Endothelial cell (in vitro differentiated cells): ENCODE measurements around the gene GNB5. TPM values are rescaled to one million over a fixed set of nuclear protein-coding genes. Genes with fewer than 3 reads are reported as not detected.
"Not testable (repeated sequence)": the region's sequence is repeated elsewhere in the genome, so short reads cannot be mapped to it uniquely, and the experiment has no call there.

ENCODE experiments used
- DNase-seq: peaks from one replicate; pipeline ENCODE4 v3.0.0; 2021; ENCODE audit warnings: low spot score
- H3K27ac Mint-ChIP-seq: one replicate; pipeline ENCODE4 v1.8.0; 2021; ENCODE audit warnings: mixed read lengths, inconsistent platforms; ENCODE audit not compliant: unreplicated experiment
- H3K27me3 Mint-ChIP-seq: one replicate; pipeline ENCODE4 v1.8.0; 2021; ENCODE audit warnings: mild to moderate bottlenecking, moderate library complexity, mixed read lengths, inconsistent platforms; ENCODE audit not compliant: unreplicated experiment
- H3K36me3 Mint-ChIP-seq: one replicate; pipeline ENCODE4 v1.8.0; 2021; ENCODE audit warnings: mild to moderate bottlenecking, low read depth, mixed read lengths, inconsistent platforms; ENCODE audit not compliant: unreplicated experiment
- H3K4me1 Mint-ChIP-seq: one replicate; pipeline ENCODE4 v1.8.0; 2021; ENCODE audit warnings: mild to moderate bottlenecking, mixed read lengths, inconsistent platforms; ENCODE audit not compliant: unreplicated experiment
- H3K4me3 Mint-ChIP-seq: one replicate; pipeline ENCODE4 v1.8.0; 2021; ENCODE audit warnings: mild to moderate bottlenecking, mixed read lengths, inconsistent platforms; ENCODE audit not compliant: unreplicated experiment
- H3K9me3 Mint-ChIP-seq: one replicate; pipeline ENCODE4 v1.8.0; 2021; ENCODE audit warnings: mixed read lengths, inconsistent platforms; ENCODE audit not compliant: unreplicated experiment
- total RNA-seq: library from RNA; stranded (reverse); fragmentation: NEBNext Ultra II Directional; extraction: Animal tissue kit (Norgen Biotek cat#: 25700); gene quantifications from one replicate; pipeline ENCODE4 v1.2.1, GENCODE V29; 2021; ENCODE audit not compliant: unreplicated experiment
- TF ChIP-seq, protein P1 (sequence below): fragments of 200-600 bp; sonication (generic); IDR thresholded peaks from one replicate; pipeline ENCODE4 v1.5.0; 2021; ENCODE audit warnings: antibody characterized with exemption; ENCODE audit not compliant: unreplicated experiment

The GNB5 gene
- total RNA-seq, 1 donor from 2014 or later: 11.7 TPM

GRCh38 chr15:52101542-52102323, 89.5 kb downstream of the GNB5 start:
- TF ChIP-seq, protein P1, sequence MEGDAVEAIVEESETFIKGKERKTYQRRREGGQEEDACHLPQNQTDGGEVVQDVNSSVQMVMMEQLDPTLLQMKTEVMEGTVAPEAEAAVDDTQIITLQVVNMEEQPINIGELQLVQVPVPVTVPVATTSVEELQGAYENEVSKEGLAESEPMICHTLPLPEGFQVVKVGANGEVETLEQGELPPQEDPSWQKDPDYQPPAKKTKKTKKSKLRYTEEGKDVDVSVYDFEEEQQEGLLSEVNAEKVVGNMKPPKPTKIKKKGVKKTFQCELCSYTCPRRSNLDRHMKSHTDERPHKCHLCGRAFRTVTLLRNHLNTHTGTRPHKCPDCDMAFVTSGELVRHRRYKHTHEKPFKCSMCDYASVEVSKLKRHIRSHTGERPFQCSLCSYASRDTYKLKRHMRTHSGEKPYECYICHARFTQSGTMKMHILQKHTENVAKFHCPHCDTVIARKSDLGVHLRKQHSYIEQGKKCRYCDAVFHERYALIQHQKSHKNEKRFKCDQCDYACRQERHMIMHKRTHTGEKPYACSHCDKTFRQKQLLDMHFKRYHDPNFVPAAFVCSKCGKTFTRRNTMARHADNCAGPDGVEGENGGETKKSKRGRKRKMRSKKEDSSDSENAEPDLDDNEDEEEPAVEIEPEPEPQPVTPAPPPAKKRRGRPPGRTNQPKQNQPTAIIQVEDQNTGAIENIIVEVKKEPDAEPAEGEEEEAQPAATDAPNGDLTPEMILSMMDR: no peak
- Mint-ChIP-seq H3K4me3 (no peak overlapping the region), H3K36me3 (no peaks in the 10 kb centered on the region), H3K27ac (no peak overlapping the region), H3K27me3 (peaks cover 2% of the 10 kb centered on the region), H3K4me1 (peaks cover 2% of the 10 kb centered on the region), H3K9me3 (no peaks in the 10 kb centered on the region)
- DNase-seq: no peak

GRCh38 chr15:52100807-52101442, 90.3 kb downstream of the GNB5 start:
- peaks cover 2% of the 10 kb centered on the region for H3K27me3 Mint-ChIP-seq
- H3K4me3 Mint-ChIP-seq: no peak overlapping the region
- no peaks in the 10 kb centered on the region for H3K9me3 Mint-ChIP-seq
- H3K4me1 Mint-ChIP-seq: no peaks in the 10 kb centered on the region
- no peaks in the 10 kb centered on the region for H3K36me3 Mint-ChIP-seq
- TF ChIP-seq, protein P1: no peak
- H3K27ac Mint-ChIP-seq: no peak overlapping the region
- no peak for DNase-seq

DNA sequence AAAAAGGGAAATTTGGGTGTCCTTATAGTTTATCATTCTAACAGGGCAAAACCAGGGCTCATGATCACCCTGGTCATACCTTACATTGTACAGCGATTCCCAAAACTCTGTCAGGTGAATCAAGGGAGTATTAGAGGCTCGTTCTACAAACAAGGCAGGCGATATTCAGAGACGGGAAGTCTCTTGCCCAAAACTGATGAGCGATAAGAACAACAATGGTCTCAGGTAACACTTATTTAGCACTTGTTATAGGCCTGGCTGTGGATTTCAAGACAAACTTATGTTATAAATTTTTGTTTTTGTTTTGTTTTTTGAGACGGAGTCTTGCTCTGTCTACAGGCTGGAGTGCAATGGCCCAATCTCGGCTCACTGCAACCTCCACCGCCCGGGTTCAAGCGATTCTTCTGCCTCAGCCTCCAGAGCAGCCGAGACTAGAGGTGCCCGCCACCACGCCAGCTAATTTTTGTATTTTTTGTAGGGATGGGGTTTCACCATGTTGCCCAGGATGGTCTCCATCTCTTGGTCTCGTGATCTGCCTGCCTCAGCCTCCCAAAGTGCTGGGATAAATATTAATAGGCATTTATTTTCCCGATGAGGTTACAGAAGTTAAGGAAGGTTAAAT, 91.4 kb downstream of the GNB5 start:
- H3K27ac Mint-ChIP-seq: no peak overlapping the region
- no peak overlapping the region for H3K4me3 Mint-ChIP-seq
- no peaks in the 10 kb centered on the region for H3K4me1 Mint-ChIP-seq
- no peak for DNase-seq
- no peaks in the 10 kb centered on the region for H3K9me3 Mint-ChIP-seq
- TF ChIP-seq, protein P1: no peak
- peaks cover 2% of the 10 kb centered on the region for H3K27me3 Mint-ChIP-seq
- H3K36me3 Mint-ChIP-seq: no peaks in the 10 kb centered on the region

DNA sequence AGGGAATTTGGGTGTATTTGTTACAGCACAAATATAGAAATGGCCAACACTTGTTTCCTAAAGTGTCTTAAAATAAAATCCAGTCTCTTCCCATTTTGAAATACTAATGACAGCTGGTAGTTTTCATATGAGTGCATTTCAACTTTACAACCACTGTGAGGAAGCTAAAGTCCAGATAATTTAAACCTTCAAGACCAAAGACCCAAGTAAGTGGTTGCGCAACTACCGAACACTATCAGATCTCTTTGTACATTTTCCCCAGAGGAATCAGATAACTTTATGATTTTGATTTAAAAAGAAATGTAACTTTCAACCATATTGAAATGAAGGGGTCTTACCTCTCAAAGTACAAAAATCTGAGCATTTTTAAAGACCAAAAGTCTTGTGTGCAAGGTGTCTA, 92.9 kb downstream of the GNB5 start:
- TF ChIP-seq, protein P1: no peak
- Mint-ChIP-seq H3K27me3 (no peaks in the 10 kb centered on the region), H3K27ac (no peak overlapping the region), H3K4me3 (no peak overlapping the region), H3K9me3 (no peaks in the 10 kb centered on the region), H3K4me1 (no peaks in the 10 kb centered on the region), H3K36me3 (no peaks in the 10 kb centered on the region)
- no peak for DNase-seq

GRCh38 chr15:52097180-52097579, 94.0 kb downstream of the GNB5 start:
- no peak overlapping the region for H3K4me3 Mint-ChIP-seq
- no peaks in the 10 kb centered on the region for H3K36me3 Mint-ChIP-seq
- no peaks in the 10 kb centered on the region for H3K9me3 Mint-ChIP-seq
- no peaks in the 10 kb centered on the region for H3K4me1 Mint-ChIP-seq
- no peak for DNase-seq
- TF ChIP-seq, protein P1: no peak
- H3K27ac Mint-ChIP-seq: no peak overlapping the region
- H3K27me3 Mint-ChIP-seq: no peaks in the 10 kb centered on the region

- not testable (repeated sequence) for H3K27ac Mint-ChIP-seq, H3K4me1 Mint-ChIP-seq, H3K9me3 Mint-ChIP-seq, H3K27me3 Mint-ChIP-seq, DNase-seq, H3K36me3 Mint-ChIP-seq, H3K4me3 Mint-ChIP-seq
Observed at GRCh38 chr15:52096536-52096935, 94.7 kb downstream of the GNB5 start.
